GM19452 (cell line): Measurements from ENCODE around the gene MACROD2.

Experiments
- ATAC-seq: cut with Tn5 transposase; IDR thresholded peaks from one replicate; pipeline ENCODE4 v1.9.1; 2021; ENCODE audit not compliant: unreplicated experiment

MACROD2 gene

GRCh38 chr20:15625981-15626380 is 1630.7 kb downstream of the MACROD2 start:
- ATAC-seq: no peak

GRCh38 chr20:15627089-15627488 is 1631.8 kb downstream of the MACROD2 start:
- ATAC-seq: no peak

GRCh38 chr20:15627501-15627903 is 1632.2 kb downstream of the MACROD2 start:
- ATAC-seq: no peak

- no peak for ATAC-seq
Measured at GRCh38 chr20:15628851-15629353, 1633.6 kb downstream of the MACROD2 start.

- no peak for ATAC-seq
Measured at GRCh38 chr20:15630360-15630759, 1635.0 kb downstream of the MACROD2 start.

GRCh38 chr20:15632680-15633079 is 1637.4 kb downstream of the MACROD2 start:
- ATAC-seq: no peak

GRCh38 chr20:15634102-15634501 is 1638.8 kb downstream of the MACROD2 start:
- ATAC-seq: no peak

- ATAC-seq: no peak
Measured at GRCh38 chr20:15637546-15637945, 1642.2 kb downstream of the MACROD2 start.

GRCh38 chr20:15637950-15638754 is 1642.8 kb downstream of the MACROD2 start:
- no peak for ATAC-seq

- no peak for ATAC-seq
Measured at GRCh38 chr20:15638816-15639215, 1643.5 kb downstream of the MACROD2 start.

- no peak for ATAC-seq
Measured at GRCh38 chr20:15639839-15640238, 1644.5 kb downstream of the MACROD2 start.

- no peak for ATAC-seq
Measured at GRCh38 chr20:15642109-15642508, 1646.8 kb downstream of the MACROD2 start.

GRCh38 chr20:15642676-15643075 is 1647.4 kb downstream of the MACROD2 start:
- ATAC-seq: no peak

GRCh38 chr20:15643713-15644112 is 1648.4 kb downstream of the MACROD2 start:
- no peak for ATAC-seq

- no peak for ATAC-seq
Measured at GRCh38 chr20:15645816-15646215, 1650.5 kb downstream of the MACROD2 start.

GRCh38 chr20:15653396-15654207 is 1658.3 kb downstream of the MACROD2 start:
- ATAC-seq: no peak

GRCh38 chr20:15654208-15654649 is 1658.9 kb downstream of the MACROD2 start:
- ATAC-seq: peak; percentile 98

- ATAC-seq: no peak
Measured at GRCh38 chr20:15655295-15655874, 1660.1 kb downstream of the MACROD2 start.

- no peak for ATAC-seq
Measured at GRCh38 chr20:15656124-15656523, 1660.8 kb downstream of the MACROD2 start.

- no peak for ATAC-seq
Measured at GRCh38 chr20:15658295-15658694, 1663.0 kb downstream of the MACROD2 start.

- ATAC-seq: no peak
Measured at GRCh38 chr20:15673206-15673605, 1677.9 kb downstream of the MACROD2 start.
